DOHH2 (cell line): ENCODE measurements around the gene TRERF1.

Experiments
- EZH2phosphoT487 ChIP-seq: fragments of 200-600 bp; sonication (generic); IDR thresholded peaks from 2 replicates; pipeline ENCODE4 v1.6.1; 2017; ENCODE audit warnings: borderline replicate concordance, mild to moderate bottlenecking, antibody characterized with exemption, low read length, moderate library complexity, mixed read lengths
- TF ChIP-seq, protein P1 (sequence below): fragments of 200-600 bp; sonication (generic); IDR thresholded peaks from one replicate; pipeline ENCODE4 v1.5.1; 2014; ENCODE audit warnings: antibody characterized with exemption, mild to moderate bottlenecking, low read depth, low read length; ENCODE audit not compliant: poor library complexity, severe bottlenecking

DNA sequence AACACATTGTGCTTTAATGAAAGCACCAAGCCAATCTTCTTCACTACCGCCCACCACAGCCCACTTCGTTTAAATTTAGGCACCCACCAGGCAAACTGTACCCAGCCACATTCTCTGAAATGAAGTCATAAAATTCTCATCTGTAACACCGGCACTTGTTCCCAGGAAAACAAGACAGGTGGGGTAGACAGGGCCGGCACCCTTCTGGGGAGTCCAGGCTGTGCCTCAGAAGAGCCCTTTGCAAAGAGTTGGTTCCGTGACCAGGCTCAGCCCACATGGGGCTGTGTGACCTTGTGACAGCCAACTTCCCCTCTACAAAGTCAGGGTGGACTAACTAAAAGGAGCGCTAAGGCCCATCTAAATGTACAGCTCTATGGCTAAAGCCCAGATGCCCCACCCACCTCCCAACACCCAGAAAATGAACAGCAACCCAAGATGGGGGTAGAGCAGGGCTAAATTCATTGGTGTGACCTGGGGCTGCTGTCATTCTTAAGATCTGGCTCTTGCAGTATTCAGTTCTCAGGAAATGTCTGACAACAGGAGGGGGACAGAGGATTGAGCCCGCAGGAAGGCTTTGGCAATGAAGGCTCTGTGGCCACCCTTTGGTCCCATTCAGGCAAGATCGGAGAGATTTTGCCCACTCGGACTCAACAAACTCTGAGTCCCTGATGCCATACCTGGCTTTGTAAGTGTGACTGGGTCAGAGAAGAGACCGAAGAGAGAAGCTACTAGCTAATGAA is 56.7 kb downstream of the TRERF1 start:
- TF ChIP-seq, protein P1, sequence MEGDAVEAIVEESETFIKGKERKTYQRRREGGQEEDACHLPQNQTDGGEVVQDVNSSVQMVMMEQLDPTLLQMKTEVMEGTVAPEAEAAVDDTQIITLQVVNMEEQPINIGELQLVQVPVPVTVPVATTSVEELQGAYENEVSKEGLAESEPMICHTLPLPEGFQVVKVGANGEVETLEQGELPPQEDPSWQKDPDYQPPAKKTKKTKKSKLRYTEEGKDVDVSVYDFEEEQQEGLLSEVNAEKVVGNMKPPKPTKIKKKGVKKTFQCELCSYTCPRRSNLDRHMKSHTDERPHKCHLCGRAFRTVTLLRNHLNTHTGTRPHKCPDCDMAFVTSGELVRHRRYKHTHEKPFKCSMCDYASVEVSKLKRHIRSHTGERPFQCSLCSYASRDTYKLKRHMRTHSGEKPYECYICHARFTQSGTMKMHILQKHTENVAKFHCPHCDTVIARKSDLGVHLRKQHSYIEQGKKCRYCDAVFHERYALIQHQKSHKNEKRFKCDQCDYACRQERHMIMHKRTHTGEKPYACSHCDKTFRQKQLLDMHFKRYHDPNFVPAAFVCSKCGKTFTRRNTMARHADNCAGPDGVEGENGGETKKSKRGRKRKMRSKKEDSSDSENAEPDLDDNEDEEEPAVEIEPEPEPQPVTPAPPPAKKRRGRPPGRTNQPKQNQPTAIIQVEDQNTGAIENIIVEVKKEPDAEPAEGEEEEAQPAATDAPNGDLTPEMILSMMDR, result no peak
- no peak for TF ChIP-seq EZH2phosphoT487
